GM12891 (cell line): Measurements from ENCODE around the gene GRID2IP.

ENCODE experiments used
- POLR2A ChIP-seq: IDR thresholded peaks from 2 replicates; pipeline ENCODE4 v1.6.1; 2011; ENCODE audit warnings: low read depth, low read length, control low read depth
- POLR2AphosphoS5 ChIP-seq: IDR thresholded peaks from 2 replicates; pipeline ENCODE4 v1.6.1; 2011; ENCODE audit warnings: low read depth, low read length, control low read depth
- SPI1 ChIP-seq: IDR thresholded peaks from 2 replicates; pipeline ENCODE4 v1.6.1; 2011; ENCODE audit warnings: low read depth, low read length, control low read depth
- TAF1 ChIP-seq: IDR thresholded peaks from 2 replicates; pipeline ENCODE4 v1.6.1; 2011; ENCODE audit warnings: low read depth, low read length, control low read depth

DNA sequence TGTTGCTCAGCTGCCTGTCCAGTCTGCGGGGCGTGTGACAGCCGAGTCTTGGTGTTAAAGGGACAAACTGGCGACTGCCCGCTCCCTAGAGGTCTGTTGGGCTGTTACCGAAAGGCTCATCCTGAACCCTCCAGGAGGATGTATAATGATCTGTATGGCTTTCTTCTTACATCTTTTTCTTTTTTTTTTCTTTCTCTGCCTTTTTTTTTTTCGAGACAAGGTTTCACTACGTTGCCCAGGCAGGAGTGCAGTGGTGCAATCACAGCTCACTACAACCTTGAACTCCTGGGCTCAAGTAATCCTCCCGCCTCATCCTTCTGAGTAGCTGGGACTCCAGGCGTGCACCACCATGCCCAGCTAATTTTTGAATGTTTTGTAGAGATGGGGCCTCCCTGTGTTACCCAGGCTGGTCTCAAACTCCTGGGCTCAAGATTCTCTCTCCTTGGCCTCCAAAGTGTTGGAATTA, 39.4 kb upstream of the GRID2IP start:
- TF ChIP-seq POLR2A: no peak
- TF ChIP-seq POLR2AphosphoS5: no peak
- TF ChIP-seq TAF1: no peak
- no peak for TF ChIP-seq SPI1
